Measurements from ENCODE around the gene KLLN.
"Not testable (repeated sequence)": the region's sequence is repeated elsewhere in the genome, so short reads cannot be mapped to it uniquely, and the experiment has no call there.

KLLN gene

DNA sequence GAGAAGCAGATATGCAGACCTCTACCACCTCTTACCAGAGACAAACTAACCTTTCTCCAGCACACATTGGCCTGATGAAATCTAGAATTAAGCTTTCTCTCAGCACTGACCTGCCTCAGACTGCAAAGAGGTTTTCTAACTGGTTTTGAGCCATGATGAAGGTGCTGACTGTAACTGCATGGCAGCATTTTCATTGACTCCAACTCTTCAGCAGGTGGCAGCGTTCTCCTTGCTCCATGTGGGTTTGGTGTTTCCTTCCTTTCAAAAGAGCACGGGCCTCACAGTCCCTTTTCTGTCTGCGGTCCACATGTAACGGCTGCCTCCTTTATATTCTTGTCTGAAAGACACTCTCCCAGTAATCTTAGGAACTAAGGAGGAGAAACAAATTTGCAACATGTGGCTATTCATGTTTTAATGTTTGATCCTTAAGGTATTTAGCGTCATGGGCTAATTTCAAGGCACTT, 12.6 kb downstream of the KLLN start:
- TF ChIP-seq, protein P1, sequence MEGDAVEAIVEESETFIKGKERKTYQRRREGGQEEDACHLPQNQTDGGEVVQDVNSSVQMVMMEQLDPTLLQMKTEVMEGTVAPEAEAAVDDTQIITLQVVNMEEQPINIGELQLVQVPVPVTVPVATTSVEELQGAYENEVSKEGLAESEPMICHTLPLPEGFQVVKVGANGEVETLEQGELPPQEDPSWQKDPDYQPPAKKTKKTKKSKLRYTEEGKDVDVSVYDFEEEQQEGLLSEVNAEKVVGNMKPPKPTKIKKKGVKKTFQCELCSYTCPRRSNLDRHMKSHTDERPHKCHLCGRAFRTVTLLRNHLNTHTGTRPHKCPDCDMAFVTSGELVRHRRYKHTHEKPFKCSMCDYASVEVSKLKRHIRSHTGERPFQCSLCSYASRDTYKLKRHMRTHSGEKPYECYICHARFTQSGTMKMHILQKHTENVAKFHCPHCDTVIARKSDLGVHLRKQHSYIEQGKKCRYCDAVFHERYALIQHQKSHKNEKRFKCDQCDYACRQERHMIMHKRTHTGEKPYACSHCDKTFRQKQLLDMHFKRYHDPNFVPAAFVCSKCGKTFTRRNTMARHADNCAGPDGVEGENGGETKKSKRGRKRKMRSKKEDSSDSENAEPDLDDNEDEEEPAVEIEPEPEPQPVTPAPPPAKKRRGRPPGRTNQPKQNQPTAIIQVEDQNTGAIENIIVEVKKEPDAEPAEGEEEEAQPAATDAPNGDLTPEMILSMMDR (IDR thresholded peaks at IDR 0.05; ENCODE audit: insufficient read depth, missing control alignments): peak; percentile 73
- DNase-seq (ENCODE audit: insufficient read length, low spot score): no peak
- peak; percentile 53 for FAIRE-seq

DNA sequence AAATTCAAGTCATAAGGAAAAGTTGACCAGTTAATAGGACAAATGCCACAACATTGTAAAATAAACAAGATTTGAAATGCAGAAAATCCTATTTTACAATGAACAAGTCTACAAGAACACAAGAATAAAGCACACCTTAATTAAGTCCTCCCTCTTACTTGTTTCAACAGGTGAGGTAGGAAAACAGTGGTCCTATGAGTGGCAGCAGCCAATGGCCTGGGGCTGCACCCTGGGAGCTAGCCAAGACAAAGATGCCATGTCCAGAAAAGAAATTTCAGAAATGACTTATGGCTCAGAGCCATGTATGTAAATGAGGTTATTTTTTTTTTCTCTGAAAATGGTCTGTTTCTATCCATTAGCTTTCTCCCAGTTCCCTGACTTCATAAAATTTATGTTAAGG, 14.3 kb downstream of the KLLN start:
- no peak for DNase-seq (ENCODE audit: insufficient read length, low spot score)
- no peak for FAIRE-seq
- TF ChIP-seq, protein P1 (IDR thresholded peaks at IDR 0.05; ENCODE audit: insufficient read depth, missing control alignments): no peak

DNA sequence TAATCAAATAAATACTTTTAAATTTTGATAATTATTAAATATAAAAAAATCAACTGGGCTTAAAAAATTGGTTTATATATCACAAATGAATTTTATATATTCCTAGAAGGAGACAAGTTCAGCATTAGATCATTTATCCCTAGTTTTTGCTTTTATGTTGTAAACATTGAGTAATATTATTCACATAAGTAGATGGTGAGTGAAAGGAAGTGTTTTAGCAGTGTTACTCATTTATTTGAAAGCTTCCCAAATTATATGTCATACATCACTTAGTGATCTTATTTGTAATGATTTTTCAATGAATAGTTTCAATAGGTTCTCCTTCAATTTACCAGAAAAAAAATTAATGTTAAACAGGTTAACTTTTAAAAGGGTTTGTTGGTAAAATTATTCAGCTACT, 15.8 kb downstream of the KLLN start:
- DNase-seq (ENCODE audit: insufficient read length, low spot score): no peak
- TF ChIP-seq, protein P1 (IDR thresholded peaks at IDR 0.05; ENCODE audit: insufficient read depth, missing control alignments): no peak
- FAIRE-seq: no peak

DNA sequence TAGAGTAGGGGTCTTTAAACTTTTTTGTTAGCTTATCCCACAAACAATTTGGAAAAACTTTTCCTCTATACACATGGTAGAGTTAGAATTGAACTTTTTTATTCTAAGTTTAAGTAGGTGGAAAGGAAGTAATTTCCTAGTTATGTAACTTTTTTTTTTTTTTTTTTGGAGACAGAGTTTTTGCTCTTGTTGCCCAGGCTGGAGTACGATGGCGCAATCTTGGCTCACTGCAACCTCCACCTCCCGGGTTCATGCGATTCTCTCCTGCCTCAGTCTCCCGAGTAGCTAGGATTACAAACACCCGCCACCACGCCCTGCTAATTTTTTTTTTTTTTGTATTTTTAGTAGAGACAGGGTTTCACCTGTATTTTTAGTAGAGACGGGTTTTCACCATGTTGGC, 16.6 kb downstream of the KLLN start:
- not testable (repeated sequence) for FAIRE-seq; DNase-seq (ENCODE audit: insufficient read length, low spot score)

DNA sequence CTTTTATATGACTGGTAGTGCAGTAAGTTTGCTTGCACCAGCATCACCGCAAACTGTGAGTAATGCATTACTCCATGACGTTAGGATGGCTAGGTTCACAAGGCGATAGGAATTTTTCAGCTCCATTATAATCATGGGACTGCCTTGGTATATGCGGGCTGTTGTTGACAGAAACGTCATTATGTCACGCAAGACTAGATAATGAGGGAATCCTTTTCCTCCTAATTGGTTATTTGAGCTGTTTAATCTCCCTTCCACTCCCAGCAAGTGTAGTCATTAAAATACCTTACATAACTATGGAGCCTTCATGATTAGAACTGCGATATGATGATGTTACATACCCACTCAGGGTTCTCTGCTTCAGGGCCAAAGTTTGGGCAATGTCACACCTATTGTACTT, 17.3 kb downstream of the KLLN start:
- TF ChIP-seq, protein P1 (IDR thresholded peaks at IDR 0.05; ENCODE audit: insufficient read depth, missing control alignments): no peak
- FAIRE-seq: no peak
- no peak for DNase-seq (ENCODE audit: insufficient read length, low spot score)

DNA sequence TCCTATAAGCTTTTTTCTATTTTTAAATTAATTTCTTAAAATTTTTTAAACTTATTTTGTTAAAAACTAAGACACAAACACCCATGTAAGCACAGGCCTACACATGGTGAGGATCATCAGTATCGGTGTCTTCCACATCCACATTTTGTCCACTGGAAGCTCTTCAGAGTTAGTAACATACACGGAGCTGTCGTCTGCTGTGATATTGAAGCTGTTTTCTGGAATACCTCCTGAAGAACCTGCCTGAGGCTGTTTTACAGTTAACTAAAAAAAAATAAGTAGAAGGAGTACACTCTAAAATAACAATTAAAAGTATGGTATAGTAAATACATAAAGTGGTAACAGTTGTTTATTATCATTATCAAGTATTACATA, 17.7 kb downstream of the KLLN start:
- DNase-seq (ENCODE audit: insufficient read length, low spot score) (no peak), FAIRE-seq (no peak)
- TF ChIP-seq, protein P1 (IDR thresholded peaks at IDR 0.05; ENCODE audit: insufficient read depth, missing control alignments): no peak

DNA sequence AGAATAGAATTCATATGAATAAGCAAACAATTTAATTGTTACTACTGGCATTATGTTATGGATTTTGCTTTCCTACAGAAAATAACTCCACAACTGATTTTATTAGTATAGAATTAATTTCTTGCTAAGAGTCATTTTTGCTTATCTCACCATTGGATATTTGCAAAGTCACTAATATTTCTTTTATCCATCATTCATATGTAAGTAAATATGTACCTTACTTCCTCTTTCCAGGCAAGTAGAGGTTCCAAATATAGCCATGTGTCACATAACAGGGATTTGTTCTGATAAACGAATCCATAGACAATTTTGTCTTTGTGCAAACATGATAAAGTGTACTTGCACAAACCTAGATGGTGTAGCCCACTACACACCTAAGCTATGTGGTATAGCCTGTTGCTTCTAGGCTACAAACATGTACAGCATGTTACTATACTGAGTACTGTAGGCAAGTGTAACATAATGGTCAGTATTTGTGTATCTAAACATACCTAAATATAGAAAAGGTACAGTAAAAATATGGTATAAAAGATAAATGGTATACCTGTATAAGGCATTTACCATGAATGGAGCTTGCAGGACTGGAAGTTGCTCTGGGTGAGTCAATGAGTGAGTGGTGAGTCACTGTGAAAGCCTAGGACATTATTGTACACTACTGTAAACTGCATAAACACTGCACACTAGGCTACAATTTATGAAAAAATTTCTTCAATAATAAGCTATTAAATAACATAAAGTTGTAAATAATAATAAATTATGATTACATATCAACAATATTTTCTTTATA, 18.3 kb downstream of the KLLN start:
- FAIRE-seq (no peak), DNase-seq (ENCODE audit: insufficient read length, low spot score) (no peak)
- TF ChIP-seq, protein P1 (IDR thresholded peaks at IDR 0.05; ENCODE audit: insufficient read depth, missing control alignments): no peak

Data from D721Med (cell line).